ENCODE data around the gene STARD5.

GRCh38 chr15:81312790-81313543 is 11.0 kb downstream of the STARD5 start:
- TF ChIP-seq CTCF (IDR thresholded peaks at IDR 0.05; ENCODE audit: low read depth, low read length, poor library complexity, severe bottlenecking) (no peak), EZH2phosphoT487 (IDR thresholded peaks at IDR 0.05; ENCODE audit: borderline replicate concordance, low read length) (no peak)

Data from DOHH2 (cell line).